Fibroblast of mammary gland (primary cell): Measurements from ENCODE around the gene DROSHA.
A peak's percentile ranks its signal among the peaks of the same experiment; 100 is the strongest.

Experiments
- DNase-seq: peaks from one replicate; pipeline ENCODE4 v3.0.0-alpha.2; 2010; ENCODE audit warnings: low read depth
- H3K4me3 ChIP-seq: 2 replicates; pipeline ENCODE4 v1.5.1; 2011; ENCODE audit warnings: low read depth, mild to moderate bottlenecking, low read length, moderate library complexity; ENCODE audit not compliant: control insufficient read depth
- TF ChIP-seq, protein P1 (sequence below): conservative IDR thresholded peaks from 2 replicates; pipeline ENCODE4 v1.5.1; 2011; ENCODE audit warnings: low read depth, low read length, inconsistent platforms; ENCODE audit not compliant: control insufficient read depth, insufficient read depth

Gene DROSHA

DNA sequence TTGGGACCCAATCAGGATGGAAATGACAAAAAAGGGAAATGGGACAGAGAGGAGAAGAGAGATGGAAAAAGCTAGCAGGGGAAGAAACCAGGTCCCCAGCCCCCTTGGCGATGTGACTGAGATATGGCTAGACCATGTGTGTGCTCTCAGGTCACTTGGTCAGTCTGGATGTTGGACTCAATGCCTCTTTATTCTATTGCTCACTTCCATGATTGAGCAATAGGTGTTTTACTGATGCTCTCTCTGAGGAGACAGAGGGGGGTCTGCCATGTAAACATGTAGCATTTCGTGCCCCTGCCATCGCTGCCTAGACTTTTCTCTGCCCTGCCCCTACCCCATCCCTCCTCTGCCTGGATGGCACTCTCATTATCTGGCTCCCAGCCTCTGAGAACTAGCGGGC, 150.6 kb downstream of the DROSHA start:
- no peak overlapping the region for H3K4me3 ChIP-seq
- DNase-seq: no peak
- TF ChIP-seq, protein P1, sequence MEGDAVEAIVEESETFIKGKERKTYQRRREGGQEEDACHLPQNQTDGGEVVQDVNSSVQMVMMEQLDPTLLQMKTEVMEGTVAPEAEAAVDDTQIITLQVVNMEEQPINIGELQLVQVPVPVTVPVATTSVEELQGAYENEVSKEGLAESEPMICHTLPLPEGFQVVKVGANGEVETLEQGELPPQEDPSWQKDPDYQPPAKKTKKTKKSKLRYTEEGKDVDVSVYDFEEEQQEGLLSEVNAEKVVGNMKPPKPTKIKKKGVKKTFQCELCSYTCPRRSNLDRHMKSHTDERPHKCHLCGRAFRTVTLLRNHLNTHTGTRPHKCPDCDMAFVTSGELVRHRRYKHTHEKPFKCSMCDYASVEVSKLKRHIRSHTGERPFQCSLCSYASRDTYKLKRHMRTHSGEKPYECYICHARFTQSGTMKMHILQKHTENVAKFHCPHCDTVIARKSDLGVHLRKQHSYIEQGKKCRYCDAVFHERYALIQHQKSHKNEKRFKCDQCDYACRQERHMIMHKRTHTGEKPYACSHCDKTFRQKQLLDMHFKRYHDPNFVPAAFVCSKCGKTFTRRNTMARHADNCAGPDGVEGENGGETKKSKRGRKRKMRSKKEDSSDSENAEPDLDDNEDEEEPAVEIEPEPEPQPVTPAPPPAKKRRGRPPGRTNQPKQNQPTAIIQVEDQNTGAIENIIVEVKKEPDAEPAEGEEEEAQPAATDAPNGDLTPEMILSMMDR: no peak

DNA sequence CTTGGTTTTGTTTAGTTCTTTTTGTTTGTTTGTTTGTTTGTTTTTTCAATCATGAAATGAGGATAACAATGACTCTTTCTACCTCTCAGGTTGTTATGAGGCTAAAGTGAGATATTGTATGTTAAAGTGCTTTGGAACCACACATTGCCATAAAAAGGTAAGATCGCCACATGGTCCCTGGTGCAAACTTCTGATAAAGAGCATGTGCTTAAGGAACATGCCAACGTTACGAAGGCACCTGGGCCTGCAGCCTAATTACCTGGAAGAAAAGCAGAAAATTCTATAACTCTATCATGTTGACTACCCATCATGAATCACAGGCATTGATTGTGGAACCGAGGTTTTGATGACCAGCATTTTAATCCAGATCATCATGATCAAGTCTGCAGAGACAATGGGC, 151.8 kb downstream of the DROSHA start:
- no peak overlapping the region for H3K4me3 ChIP-seq
- TF ChIP-seq, protein P1: no peak
- DNase-seq: no peak

DNA sequence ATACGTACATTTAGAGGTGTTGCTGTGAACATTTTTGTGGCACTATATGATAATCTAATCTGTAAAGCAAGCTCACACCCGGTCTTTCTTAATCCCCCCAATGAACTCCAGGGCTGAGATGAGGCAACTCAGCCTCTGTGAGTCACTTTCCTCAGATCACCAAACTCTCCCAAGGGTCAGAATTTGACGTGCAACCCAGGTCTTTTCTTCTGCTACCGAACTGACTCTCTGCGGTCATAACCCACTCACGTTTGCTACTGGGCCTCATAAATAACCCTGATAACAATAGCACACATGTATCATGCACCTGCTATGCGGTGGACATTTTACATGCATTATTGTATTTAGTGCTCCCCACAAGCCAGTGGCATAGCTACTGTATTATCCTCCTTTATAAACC, 153.1 kb downstream of the DROSHA start:
- DNase-seq: peak; percentile 75
- TF ChIP-seq, protein P1: no peak
- H3K4me3 ChIP-seq: no peak overlapping the region

DNA sequence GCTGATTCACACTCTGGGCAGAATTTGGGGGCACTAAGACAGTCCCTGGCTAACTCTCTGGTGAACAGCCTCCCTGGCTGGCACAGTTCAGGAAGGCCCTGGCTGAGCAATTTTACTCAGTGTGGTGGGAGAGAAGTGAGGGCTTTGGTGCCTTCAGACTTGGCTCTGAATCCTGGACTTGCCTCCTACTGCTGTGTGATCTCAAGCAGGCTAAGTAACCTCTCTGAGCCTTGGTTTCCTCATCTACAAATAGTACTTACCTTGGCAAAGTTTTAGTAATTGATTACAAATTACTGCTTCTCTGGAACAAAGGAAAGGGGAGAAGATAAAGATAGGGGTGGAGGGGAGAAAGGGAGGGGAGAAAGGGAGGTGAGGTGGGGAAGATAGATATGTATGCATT, 153.8 kb downstream of the DROSHA start:
- no peak for DNase-seq
- TF ChIP-seq, protein P1: no peak
- no peak overlapping the region for H3K4me3 ChIP-seq

DNA sequence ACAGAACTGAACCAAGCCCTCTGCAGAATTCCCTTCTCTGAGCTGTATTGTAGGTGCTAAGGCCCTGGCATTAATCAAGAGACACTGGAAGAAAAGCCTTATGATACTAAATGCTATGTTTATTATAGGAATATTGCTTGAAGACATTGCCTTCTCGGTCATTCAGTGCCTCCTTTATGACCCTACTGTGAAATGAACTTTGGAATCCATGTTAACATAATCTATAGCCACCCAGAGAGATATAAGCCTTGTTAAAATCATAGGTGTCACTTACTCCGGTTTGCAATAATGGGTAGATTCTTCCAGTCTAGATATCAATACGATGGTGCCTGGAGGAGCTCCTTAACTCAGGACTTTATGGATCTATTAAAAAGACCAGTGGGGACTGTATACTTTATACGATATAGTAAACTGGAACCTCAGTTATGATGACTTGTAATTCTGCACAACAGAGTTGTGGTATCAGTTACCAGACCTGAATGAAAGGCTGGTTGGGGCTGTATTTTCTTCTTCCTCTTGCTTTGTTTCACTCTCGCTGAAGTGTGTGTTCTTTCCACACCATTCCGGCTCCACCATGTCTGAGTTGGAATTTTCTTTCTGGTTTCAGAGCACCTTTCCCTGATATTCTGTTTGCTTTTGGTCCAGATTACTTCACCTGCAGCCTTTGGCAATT, 154.5 kb downstream of the DROSHA start:
- no peak overlapping the region for H3K4me3 ChIP-seq
- DNase-seq: no peak
- TF ChIP-seq, protein P1: no peak

DNA sequence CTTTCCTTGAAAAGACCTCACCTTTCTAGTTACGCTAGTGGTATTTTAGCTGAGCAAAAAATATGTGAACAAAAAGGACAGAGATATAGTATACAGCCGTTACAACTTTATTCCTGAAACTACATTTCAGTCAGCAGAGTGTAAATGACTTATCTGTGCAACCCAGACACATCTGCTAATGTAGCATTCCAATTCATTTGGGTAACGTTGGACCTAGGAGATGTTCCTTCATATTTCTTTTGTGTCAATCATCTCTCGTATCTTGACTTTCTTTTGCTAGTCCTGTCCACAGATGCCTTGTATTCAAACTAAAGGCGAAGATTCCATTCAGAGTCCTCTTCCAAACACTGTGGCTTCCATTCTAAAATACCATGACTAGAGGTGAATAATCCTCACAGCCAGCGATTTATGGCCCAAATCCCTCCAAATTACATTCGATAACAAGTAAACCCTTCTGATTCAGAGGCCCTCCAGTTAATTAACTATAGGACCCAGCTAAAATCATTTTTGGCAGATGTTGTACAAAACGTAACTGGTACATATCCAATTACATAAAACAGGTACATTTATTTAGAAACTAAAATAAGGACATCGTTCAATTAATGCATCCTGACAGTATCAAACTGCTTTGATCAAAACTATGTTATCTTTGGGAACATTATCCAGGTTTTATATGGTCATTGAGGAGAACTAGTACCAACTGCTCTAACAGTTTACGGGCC, 155.7 kb downstream of the DROSHA start:
- no peak for DNase-seq
- H3K4me3 ChIP-seq: no peak overlapping the region
- TF ChIP-seq, protein P1: no peak

DNA sequence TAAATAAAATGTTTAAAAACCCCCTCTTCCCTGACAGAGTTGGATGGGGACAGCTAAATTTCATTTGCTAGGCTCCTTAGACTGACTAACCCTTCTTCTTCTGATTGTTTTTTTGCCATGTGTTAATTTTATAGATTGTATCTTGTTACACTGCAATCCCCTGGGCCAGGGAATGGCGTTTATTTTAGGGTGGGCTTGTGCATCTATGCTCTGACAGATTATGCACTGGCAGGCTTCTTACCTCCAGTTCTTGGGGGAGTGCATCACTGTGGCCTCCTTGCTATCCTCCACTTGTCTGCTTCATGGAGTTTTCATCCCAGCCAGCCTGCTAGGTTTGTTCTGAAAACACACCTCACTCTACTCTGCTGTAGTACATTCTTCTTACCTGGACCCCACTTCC, 159.8 kb downstream of the DROSHA start:
- DNase-seq: no peak
- no peak overlapping the region for H3K4me3 ChIP-seq
- TF ChIP-seq, protein P1: no peak
